Epidermal melanocyte (primary cell): ENCODE measurements around the gene WDR83.
A peak's percentile ranks its signal among the peaks of the same experiment; 100 is the strongest.
"Not testable (repeated sequence)": the region's sequence is repeated elsewhere in the genome, so short reads cannot be mapped to it uniquely, and the experiment has no call there.

Experiments used
- DNase-seq: peaks from one replicate; pipeline ENCODE4 v3.0.0; 2011; ENCODE audit warnings: low spot score; ENCODE audit not compliant: insufficient read length

The WDR83 gene

DNA sequence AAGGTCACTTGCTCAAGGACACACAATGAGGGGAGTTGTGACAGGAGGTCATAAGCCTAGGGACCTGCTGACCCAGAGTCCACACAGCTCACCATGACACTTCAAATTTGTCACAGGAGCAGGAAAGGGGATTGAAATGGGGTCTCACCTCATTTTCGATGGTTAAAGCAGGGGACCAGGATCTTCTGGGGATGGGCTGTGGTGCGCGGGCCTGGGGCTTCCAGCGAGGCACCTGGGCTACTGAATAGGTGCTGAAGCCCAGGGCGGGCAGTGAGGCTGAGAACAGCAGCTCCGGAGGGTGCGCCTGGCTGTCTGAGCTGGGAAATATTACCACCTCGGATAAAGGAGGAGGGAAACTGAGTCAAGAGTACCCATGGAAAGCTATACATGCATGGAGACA, 11.1 kb upstream of the WDR83 start:
- DNase-seq = no peak

DNA sequence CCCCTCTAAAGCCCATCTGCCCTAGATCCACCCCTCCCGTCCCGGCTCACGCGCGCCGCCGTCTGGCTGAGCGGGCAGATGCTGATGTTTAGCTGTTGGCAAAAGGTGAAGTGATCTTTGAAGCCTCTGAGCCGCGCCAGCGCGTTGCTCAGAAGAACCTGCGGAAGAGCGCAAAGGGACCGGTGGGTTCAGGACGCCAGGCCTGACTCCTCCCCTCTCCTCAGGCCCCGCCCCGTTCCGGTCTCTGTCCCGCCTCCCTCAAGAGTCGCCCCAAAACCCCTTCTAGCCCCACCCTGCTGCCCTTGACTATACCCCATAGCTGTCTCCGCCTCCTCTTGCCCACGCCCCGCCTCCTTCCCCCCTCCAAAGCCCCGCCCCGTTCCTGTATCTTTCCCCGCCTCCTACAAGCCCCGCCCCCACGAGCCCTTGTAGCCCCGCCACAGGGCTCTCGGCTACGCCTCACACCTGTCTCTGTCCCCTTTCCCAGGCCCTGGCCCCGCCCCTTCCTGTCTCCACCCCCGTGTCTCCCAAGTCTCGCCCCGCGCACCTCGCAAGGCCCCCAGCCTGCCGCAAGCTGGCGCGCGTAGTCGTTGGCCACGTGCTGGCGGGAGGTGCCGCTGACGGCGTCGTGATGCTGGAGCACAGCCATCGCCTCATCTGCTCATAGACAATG, 9.6 kb upstream of the WDR83 start:
- DNase-seq = no peak

DNA sequence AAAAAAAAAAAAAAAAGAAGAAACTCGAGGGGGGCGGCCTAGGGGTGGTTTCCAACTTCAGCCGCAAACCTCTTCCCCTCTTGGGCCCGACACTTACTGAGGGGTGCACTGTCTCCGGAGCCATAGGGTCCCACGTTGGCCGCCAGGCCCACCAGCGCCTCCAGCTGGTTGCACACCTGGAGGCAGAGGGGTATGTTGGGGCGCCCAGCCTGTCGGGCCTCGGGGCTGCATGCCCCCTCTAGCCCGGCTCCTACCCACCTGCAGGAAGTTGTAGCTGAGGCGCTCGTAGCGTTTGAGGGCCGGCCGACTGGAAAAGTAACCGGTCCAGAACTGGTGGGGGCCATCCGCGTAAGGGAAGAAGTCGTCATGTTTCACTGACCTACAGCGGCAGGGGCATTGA, 8.6 kb upstream of the WDR83 start:
- DNase-seq = no peak

DNA sequence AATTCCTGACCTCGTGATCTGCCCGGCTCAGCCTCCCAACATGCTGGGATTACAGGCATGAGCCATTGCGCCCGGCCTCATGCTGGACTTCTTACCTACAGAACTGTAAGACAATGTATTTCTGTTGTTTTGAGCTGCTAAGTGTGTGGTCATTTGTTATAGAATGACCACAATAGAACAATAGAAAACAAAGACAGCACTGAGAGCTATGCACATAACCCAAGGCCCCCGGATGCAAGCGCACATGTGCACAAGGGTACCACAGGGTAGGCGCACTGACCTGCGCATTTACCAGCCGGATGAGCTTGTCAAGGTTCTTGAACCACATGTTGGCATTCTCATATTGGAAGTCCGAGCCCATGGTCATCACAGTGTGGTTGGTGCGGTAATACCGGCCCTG, 5.6 kb upstream of the WDR83 start:
- no peak for DNase-seq

DNA sequence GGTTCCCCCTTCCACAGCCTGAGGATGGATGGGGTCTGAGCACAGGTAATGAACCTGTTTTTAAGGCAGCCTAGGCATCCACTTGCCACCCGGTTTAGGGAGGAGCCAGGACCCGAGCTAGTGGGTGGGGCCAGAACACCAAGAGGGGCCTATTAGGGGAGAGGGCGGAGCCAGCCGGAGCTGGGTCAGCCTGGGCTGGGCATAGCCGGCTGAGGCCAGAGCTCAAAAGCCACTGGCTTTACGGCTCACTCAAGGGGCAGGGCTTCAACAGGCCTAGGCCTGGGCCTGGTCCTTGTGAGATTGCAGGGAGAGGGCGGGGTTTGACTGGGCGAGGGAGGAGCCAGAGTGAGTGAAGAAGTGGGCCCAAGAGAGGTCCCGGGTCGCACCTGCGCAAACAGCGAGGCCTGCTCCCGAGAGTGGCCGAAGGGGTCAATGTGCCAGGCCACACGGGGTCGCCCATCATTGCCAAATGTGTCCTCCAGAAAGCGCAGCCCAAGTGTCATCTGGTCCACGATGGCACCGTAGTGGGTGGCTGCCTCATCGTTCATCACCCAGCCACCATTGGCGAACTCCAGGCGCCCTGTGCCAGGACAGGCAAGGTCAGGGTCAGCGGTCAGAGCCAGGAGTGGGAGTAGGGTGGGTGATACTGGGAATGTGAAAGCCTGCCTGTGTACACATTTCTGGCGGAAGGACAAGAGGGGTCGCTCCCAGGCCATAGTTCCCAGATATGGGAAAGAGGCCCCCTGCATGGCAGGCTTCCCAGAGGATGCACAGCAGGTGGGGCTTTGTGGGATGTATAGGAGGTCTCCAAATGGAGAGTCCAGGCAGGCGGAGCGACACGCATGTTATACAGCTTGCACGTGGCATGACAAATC, 2.0 kb upstream of the WDR83 start:
- no peak for DNase-seq

DNA sequence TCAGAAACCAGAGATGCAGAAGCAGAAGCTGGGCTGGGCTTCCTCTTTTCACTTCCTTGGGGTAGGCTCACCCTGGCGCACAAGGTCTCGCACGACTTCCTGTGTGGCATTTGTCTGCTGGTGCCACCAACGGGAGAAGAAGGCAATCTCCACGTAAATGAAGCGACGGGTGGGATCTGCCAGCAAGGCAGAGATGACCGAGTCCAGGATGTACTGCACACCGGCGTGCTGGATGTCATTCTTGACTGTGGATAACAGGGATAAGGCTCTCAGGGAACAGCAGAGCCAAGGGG, 1.4 kb upstream of the WDR83 start:
- DNase-seq = no peak

DNA sequence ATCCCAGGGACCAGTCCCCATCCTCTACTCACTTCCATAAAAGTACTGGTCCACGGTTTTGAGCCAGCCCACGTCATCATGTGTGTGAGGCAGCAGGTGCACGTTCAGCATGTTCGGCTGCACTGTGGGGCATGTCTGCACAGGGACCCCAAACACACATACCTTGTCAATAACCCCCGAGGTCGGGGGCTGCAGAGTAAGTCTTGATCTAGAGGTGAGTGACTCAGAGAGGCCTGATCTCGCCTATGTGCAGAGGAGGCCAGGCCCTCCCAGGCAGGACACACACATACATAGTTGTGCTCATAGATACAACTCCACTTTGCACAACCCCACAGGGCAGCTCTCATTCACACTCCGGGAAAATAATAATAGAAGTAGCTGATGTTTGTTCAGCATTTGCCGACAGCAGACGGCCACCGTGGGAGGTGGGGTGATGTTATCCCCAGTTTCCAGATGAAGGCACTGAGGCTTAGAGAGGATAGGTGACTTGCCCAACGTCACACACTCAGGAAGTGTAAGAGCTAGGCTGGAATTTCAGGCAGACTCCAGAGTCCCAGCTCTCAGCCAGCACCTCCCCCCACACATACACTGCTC, 839 bp upstream of the WDR83 start:
- DNase-seq = no peak

DNA sequence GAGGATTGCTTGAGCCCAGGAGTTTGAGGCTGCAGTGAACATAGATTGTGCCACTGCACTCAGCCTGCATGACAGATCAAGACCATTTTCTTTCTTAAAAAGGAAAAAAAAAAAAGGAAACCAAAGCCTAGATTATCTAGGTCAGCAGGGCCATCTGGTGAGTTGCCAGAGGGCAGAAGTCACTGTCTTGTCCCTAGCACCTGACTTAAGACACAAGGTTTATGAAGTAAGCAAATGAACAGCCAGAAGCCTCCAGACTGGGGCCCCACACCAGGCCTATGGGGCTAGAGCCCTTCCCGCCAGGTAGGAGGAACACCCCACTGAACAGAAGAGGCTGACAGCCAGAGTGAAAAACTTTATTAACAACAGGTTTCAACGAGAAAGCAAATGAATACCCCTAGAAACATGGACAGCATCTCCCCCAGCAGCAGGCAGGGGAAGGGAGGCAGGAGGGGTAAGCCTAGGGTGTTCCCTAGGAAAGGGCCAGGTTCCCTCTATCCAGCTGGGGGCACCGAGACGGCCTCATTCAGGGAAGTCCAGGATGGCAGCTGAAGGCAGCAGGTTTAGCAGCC, 1.2 kb downstream of the WDR83 start:
- DNase-seq = no peak

DNA sequence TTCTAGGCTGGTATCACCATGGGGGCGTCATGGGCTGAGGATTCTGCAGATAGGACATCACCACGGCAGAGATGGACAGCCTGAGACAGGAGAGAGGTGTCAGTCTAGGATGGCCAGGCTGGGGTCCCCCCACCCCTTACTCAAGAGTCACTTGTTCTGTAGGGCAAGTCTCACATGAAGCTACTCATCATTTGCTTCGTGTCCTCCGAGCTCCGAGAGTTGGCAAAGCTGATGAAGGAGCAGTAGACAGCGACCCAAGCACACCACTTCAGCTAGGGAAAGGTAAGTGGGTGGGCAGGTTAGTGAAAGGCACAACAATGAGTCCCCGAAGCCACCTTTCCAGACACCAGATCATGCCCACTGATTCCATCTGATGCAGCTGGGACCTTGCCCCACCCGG, 1.7 kb downstream of the WDR83 start:
- no peak for DNase-seq

DNA sequence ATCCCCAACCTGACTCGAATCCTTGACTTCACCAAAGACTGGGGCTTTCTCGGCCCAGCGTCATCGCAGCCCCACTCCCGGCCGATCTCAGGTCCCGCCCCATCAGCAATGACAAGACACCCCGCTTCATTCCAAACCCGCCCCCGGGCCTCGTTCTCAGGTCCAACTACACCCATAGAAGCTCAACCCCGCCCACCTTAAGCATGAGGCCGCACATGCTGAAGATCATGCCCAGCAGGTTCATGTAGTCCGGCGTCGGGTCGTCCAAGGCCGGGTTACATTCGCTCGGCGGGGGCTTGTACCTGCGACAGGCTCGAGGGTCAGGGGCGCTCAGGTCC, 2.3 kb downstream of the WDR83 start:
- DNase-seq = no peak

DNA sequence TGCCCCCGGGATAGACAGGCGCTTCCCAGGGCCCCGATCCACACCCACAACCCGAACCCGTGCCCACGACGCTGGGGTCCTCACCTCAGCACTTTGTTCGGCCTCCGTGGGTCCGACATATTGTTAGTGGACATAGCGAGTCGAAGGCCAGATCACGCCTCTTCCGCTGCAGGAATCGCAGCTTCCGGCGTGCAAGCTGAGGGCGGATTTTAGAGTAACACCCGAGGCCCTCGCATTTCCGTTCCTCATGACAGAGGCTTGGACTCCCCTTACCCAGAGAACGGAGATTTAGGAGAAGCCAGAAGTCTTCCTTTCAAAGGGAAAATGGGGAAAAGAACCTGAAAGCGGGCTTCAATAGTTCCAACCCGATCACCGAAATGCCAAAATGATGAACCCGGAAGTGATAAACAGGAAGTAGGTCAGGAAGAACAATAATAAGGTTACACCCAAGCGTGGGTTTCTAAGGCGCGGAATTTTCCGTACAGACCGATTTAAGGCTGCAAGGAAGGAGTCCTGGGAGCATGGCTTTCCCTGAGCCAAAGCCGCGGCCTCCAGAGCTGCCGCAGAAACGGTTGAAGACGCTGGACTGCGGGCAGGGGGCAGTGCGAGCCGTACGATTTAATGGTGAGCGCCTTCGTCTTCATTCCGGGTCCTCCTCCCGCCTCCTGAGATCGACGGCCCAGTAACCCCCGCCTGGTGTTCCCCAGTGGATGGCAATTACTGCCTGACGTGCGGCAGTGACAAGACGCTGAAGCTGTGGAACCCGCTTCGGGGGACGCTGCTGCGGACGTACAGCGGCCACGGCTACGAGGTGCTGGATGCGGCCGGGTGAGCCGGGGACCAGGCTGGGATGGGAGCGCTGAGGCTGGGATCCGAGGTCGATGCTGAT, 2.9 kb downstream of the WDR83 start:
- DNase-seq = peak; percentile 74

DNA sequence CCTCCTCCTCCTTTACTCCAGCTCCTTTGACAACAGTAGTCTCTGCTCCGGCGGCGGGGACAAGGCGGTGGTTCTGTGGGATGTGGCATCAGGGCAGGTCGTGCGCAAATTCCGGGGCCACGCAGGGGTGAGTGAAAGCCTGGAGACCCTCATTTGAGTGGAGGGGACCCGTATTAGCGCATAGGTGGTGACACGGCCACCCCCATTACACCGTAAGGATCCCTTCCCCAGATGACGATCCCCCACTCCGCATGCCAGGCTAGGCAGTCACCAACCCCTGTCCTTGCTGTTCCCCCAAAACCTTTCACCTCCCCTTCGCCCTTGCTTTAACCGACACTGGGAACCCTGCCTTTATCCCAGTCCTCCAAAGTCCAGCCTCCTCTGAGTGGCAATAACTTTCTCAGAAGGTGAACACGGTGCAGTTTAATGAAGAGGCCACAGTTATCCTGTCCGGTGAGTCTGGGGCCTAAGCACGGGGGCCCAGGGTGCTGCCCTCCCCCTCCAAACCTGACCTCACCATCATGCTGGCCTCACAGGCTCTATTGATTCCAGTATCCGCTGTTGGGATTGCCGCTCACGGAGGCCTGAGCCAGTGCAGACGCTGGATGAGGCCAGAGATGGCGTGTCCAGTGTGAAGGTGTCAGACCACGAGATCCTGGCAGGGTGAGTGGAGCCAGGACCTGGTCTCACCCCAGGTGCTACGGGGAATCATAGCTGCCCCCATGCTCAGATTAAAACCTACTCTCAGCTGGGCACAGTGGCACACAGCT, 3.7 kb downstream of the WDR83 start:
- DNase-seq = no peak

DNA sequence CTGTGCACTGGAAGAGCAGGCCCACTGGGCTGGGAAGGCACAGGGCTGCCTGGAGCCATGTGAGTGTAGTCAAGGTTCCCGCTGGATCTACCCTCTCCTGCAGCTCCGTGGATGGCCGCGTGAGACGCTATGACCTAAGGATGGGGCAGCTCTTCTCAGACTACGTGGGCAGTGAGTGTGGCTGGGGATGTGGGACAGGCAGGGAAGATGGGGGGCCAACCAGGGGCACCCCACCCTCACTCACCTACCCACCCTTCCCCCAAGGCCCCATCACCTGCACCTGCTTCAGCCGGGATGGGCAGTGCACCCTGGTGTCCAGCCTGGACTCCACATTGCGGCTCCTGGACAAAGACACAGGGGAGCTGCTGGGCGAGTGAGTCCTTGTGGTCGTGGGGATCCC, 6.1 kb downstream of the WDR83 start:
- no peak for DNase-seq

DNA sequence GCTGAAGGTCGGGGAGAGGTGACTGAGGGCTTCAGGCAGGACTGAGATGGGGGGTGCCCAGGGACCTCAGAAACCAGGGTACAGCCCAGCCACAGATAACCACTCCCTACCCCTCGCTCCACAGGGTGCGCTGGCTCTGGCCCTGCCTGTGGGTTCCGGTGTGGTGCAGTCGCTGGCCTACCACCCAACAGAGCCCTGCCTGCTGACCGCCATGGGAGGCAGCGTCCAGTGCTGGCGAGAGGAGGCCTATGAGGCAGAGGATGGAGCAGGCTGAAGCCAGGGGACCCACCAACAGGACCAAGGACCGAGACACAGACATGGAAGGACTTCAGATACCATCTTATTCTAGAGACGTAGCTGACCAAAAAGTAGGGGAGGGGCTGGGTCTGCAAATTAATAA, 8.8 kb downstream of the WDR83 start:
- no peak for DNase-seq

DNA sequence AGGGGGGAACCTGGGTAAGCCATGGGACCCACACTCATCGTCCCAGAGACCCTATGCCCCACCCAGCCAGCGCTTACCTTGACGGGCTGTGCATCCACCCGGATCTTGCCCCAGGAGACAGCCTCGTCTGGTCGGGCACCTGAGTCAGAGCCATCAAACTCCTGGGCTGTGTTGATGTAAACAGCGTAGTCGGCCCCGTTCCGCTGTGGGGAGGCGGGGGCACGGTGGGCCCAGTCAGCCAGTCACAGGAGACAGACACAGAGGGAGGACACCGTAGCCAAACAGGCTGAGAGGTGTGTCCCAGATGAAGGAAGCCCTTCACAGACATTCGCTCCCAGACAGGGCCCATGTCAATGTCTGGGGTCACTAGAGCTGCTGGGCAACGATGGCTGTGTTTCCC, 9.3 kb downstream of the WDR83 start:
- no peak for DNase-seq

DNA sequence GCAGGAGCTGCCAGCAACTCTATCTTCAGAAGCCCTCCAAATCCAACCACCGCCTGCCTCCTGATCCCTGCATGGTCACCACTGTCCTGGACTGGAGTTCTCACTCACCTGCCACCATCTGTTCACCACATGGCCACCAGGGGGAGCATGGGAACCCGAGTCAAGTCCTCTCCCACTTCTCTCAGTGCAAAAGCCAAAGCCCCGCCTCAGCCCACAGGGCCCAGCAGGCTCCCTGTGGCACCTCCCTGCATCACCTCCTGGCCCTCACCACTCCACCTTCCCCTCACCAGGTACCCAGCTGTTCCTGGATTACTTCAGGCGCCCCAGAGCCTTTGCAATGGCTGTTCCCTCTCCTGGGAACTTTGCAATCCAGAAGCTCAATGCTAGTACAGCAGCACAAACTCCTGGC, 9.8 kb downstream of the WDR83 start:
- DNase-seq = peak; percentile 78

DNA sequence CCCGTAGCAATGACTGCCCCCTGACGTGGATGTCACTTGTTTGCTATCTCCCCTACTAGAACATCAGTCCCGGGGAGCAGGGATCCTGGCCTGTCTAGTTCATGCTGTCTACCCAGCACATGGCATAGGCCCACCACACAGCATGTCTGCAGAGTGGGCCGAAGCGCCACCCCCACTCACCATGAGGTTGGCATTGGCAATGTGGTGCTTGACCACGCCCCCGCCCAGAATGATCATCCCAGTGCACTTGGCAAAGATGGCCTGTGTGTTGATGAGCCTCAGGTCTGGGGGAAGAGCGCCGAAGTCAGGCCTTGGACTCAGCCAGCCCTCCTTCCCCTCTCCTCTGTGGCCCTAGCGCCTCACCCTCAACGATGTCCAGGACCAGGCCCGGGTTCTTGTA, 10.3 kb downstream of the WDR83 start:
- no peak for DNase-seq

DNA sequence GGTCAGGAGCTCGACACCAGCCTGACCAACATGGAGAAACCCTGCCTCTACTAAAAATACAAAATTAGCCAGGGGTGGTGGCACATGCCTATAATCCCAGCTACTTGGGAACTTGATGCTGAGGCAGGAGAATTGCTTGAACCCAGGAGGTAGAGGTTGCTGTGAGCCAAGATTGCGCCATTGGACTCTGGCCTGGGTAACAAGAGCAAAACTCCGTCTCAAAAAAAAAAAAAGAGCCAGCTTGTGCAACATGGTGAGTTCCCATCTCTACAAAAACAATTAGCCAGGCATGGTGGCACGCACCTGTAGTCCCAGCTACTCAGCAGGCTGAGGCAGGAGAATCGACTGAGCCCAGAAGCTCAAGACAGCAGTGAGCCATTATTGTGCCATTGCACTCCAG, 11.4 kb downstream of the WDR83 start:
- DNase-seq = not testable (repeated sequence)

DNA sequence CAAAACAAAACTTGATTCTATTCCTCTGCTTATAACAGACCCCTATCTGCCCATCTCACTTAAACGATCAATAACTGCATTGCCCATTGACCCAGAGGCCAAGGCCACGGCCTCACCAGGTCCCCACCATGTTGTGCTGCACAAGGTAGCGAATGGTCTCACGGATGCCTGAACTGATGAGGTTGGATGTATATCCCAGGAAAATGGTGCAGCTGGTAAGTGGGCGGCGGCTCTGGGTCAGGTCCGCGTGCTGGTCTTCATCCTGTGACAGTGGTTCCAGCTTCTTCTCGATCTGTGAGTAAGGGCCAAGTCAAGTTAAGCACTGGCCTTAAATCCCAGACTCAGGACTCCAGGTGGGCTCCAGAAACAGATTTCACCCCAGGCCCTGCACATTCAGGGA, 13.4 kb downstream of the WDR83 start:
- DNase-seq = no peak

DNA sequence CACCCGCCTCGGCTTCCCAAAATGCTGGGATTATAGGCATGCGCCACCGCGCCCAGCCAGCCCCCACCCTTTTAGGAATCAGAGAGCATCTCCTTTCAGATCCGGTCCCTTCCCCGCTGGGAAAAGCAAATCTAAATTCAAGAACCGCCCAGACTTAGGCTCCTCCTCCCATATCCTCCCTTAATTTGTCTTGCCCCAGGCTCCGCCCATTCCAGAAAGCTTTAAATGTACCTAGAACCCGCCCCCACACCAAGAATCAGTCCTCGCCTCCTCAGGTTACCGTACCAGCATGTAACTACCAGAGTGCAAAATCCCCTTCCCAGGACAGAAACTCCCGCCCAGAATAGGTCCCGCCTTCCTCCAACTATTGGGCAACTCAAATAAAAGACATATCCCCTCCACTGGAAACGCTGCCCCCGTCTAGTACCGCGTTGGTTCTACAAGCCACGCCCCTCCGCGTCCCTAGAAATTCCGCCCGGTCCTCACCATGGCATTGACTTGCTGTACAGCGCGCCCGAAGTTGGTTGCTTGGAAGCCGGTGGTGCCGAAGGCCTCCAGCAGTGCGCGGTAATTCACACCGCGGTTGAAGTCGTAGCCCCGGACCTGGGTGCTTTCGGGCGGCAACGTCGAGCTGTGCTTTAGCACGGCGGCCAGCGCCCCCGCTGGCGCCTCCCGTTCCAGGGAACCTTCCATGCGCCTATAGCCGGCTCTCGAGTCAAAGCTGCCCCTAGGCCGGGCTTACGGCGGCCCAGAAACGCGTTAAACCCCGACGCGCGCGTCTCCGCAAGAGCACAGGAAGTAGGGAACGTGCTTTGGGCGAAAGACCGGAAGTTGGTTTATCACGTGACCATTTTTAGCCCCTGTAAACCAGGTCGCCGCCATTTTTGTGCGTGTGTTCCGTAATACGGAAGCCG, 14.7 kb downstream of the WDR83 start, which contains the start of gene DHPS:
DHPS (minus strand) TSS at position 807 of the 914 bp plus-strand sequence; CDS start at position 693, 114 bp downstream.
- DNase-seq = peak; percentile 99
